Spleen (tissue), 11 donors: Measurements from ENCODE around the gene MARK2. TPM values are rescaled to one million over a fixed set of nuclear protein-coding genes. Genes with fewer than 3 reads are reported as not detected.

ENCODE experiments used
- DNase-seq: peaks from one replicate; pipeline ENCODE4 v3.0.0-alpha.2; 2020
- H3K27ac ChIP-seq, 8 donors: fragments of 200-600 bp; sonication (generic) in 7 of 8; 1 replicate in 4 of 8; 2 replicates in 4 of 8; pipeline versions ENCODE4 v1.5.0 to v1.8.0; 2016 to 2021; ENCODE audit warnings: inconsistent platforms in 4 of 8, mild to moderate bottlenecking in 4 of 8, moderate library complexity in 1 of 8
- H3K27me3 ChIP-seq, 7 donors: fragments of 200-600 bp; sonication (generic) in 6 of 7; replicated peaks in 1 of 7; 1 replicate in 4 of 7; 2 replicates in 3 of 7; pipeline versions ENCODE4 v1.5.0 to v1.8.0; 2016 to 2021; ENCODE audit warnings: inconsistent platforms in 3 of 7, mild to moderate bottlenecking in 1 of 7
- H3K36me3 ChIP-seq, 6 donors: fragments of 200-600 bp; sonication (generic) in 5 of 6; 1 replicate in 4 of 6; 2 replicates in 2 of 6; pipeline versions ENCODE4 v1.5.0 to v1.8.0; 2016 to 2021; ENCODE audit warnings: inconsistent platforms in 2 of 6
- H3K4me1 ChIP-seq, 6 donors: fragments of 200-600 bp; sonication (generic) in 5 of 6; 1 replicate in 3 of 6; 2 replicates in 3 of 6; pipeline versions ENCODE4 v1.5.0 to v1.8.0; 2016 to 2021; ENCODE audit warnings: inconsistent platforms in 3 of 6
- H3K4me3 ChIP-seq, 8 donors: fragments of 200-600 bp; sonication (generic) in 7 of 8; 1 replicate in 4 of 8; 2 replicates in 4 of 8; pipeline versions ENCODE4 v1.5.0 to v1.8.0; 2016 to 2021; ENCODE audit warnings: inconsistent platforms in 4 of 8, mild to moderate bottlenecking in 4 of 8, moderate library complexity in 2 of 8
- H3K9me3 ChIP-seq, 8 donors: fragments of 200-600 bp; sonication (generic) in 7 of 8; 1 replicate in 4 of 8; 2 replicates in 4 of 8; pipeline versions ENCODE4 v1.5.0 to v1.8.0; 2016 to 2021; ENCODE audit warnings: inconsistent platforms in 4 of 8
- CTCF ChIP-seq, 11 experiments: fragments of 200-600 bp in 7 of 11; fragments of 450-650 bp in 4 of 11; sonication (generic) in 4 of 11; IDR thresholded peaks in 8 of 11; conservative IDR thresholded peaks in 3 of 11; 1 replicate in 7 of 11; 2 replicates in 4 of 11; pipeline versions ENCODE4 v1.4.0 to v1.8.0; 2016 to 2021; ENCODE audit warnings: antibody characterized with exemption in 11 of 11, inconsistent platforms in 4 of 11, mild to moderate bottlenecking in 1 of 11
- POLR2A ChIP-seq, 3 donors: fragments of 450-650 bp; IDR thresholded peaks; one replicate each; pipeline ENCODE4 v1.5.1; 2017; ENCODE audit warnings: antibody characterized with exemption in 3 of 3, mild to moderate bottlenecking in 1 of 3
- POLR2AphosphoS5 ChIP-seq, 3 donors: sonication (generic); formaldehyde crosslinking; IDR thresholded peaks; one replicate each; pipeline ENCODE4 v1.5.1; 2017; ENCODE audit warnings: antibody characterized with exemption in 3 of 3
- WGBS, 5 donors: extraction: QIAGEN DNeasy Blood & Tissue Kit in 3 of 5; methylation state at CpG; one replicate each; pipeline versions ENCODE4 v1.1.5 to v1.1.7; 2013 to 2018; 5-methylcytosine and 5-hydroxymethylcytosine counted together
- intact Hi-C: fragments of 100-400 bp; cut with DNase I; formaldehyde crosslinking; loops from one replicate; pipeline ENCODE4 v1.15.0; 2023; ENCODE audit warnings: low total_unique reads
- polyA plus RNA-seq, 3 donors: library from polyadenylated mRNA; stranded (reverse); fragments of 200-250 nt; gene quantifications; one replicate each; pipeline ENCODE4 v1.2.1, GENCODE V29; 2013
- total RNA-seq, 7 donors: library from RNA; depleted of rRNA in 3 of 7; stranded (reverse); fragments of >200 nt in 3 of 7; fragmentation: NEBNext Ultra II Directional in 4 of 7; extraction: Animal tissue kit (Norgen Biotek cat#: 25700) in 4 of 7; gene quantifications; one replicate each; pipeline versions ENCODE4 v1.1.0 to v1.2.1, GENCODE V29; 2016 to 2021
- donor health status: healthy with polysubstance abuse.
- donor health status: DM: no; HTN: no; CAD: no; lungs with moderate emphysema.
- donor health status: DM: no; HTN: no; CAD: no.
- donor health status: Bipolar disorder and iron deficiency.
- donor health status: healthy.
- donor health status: DM: no; HTN: no; CAD: no.
- donor health status: DM: yes; HTN: yes; CAD: no.

MARK2 gene
- total and polyA plus RNA-seq, 10 donors: 6.9 to 67.3 (median 45.3) TPM

- no peak for TF ChIP-seq CTCF (IDR thresholded peaks at IDR 0.05 in 8 of 11, conservative IDR thresholded peaks at IDR 0.05 in 3 of 11)
- no peak for TF ChIP-seq POLR2A (IDR thresholded peaks at IDR 0.05)
- TF ChIP-seq POLR2AphosphoS5 (IDR thresholded peaks at IDR 0.05): no peak
- intact Hi-C loops: loop anchor here (5.0 kb wide), 1 partner anchor 35 kb away; no protein-coding TSS in a partner anchor
- no peak overlapping the region for H3K4me3 ChIP-seq
- H3K4me1 ChIP-seq: peaks cover 15 to 96% (median 71%) of the 10 kb centered on the region in 6 donors
- no peaks in the 10 kb centered on the region for H3K27me3 ChIP-seq
- no peak overlapping the region for H3K27ac ChIP-seq
- H3K9me3 ChIP-seq: no peaks in the 10 kb centered on the region
- peaks cover 0 to 45% (median 8%) of the 10 kb centered on the region in 6 donors for H3K36me3 ChIP-seq
- DNase-seq: no peak
- 91 to 96% (median 94%) methylated on average over 6 of the region's 6 CpGs for WGBS, 5 donors
These were observed 38.8 kb downstream of the MARK2 start for GRCh38 chr11:63877658-63878241.

- no peak overlapping the region for H3K4me3 ChIP-seq
- DNase-seq: no peak
- TF ChIP-seq CTCF (IDR thresholded peaks at IDR 0.05 in 8 of 11, conservative IDR thresholded peaks at IDR 0.05 in 3 of 11): no peak
- no peak for TF ChIP-seq POLR2AphosphoS5 (IDR thresholded peaks at IDR 0.05)
- no peak for TF ChIP-seq POLR2A (IDR thresholded peaks at IDR 0.05)
- WGBS, 5 donors: 49 to 63% (median 53%) methylated on average over 2 of the region's 2 CpGs
- H3K4me1 ChIP-seq: peaks cover 11 to 96% (median 67%) of the 10 kb centered on the region in 6 donors
- H3K27ac ChIP-seq: peak overlapping the region in 2 of 8 donors; percentile 2 to 36
- no peaks in the 10 kb centered on the region for H3K9me3 ChIP-seq
- intact Hi-C loops: loop anchor here (5.0 kb wide), 1 partner anchor 37 kb away; no protein-coding TSS in a partner anchor
- H3K27me3 ChIP-seq: no peaks in the 10 kb centered on the region
- peaks cover 0 to 36% (median 7%) of the 10 kb centered on the region in 6 donors for H3K36me3 ChIP-seq
These were observed 40.9 kb downstream of the MARK2 start for GRCh38 chr11:63879598-63880402.

GRCh38 chr11:63880403-63880790, 41.5 kb downstream of the MARK2 start:
- H3K4me1 ChIP-seq: peaks cover 11 to 96% (median 64%) of the 10 kb centered on the region in 6 donors

More at GRCh38 chr11:63880403-63880790, 41.5 kb downstream of the MARK2 start:
- no peaks in the 10 kb centered on the region for H3K9me3 ChIP-seq
- TF ChIP-seq CTCF (IDR thresholded peaks at IDR 0.05 in 8 of 11, conservative IDR thresholded peaks at IDR 0.05 in 3 of 11) (no peak), POLR2A (IDR thresholded peaks at IDR 0.05) (no peak), POLR2AphosphoS5 (IDR thresholded peaks at IDR 0.05) (no peak)
- H3K27ac ChIP-seq: peak overlapping the region in 2 of 8 donors; percentile 2 to 36
- intact Hi-C loops: no loop called here
- no peaks in the 10 kb centered on the region for H3K27me3 ChIP-seq
- H3K4me3 ChIP-seq: no peak overlapping the region
- H3K36me3 ChIP-seq: peaks cover 0 to 33% (median 7%) of the 10 kb centered on the region in 6 donors
- DNase-seq: no peak
- 49 to 54% (median 51%) methylated on average over 3 of the region's 3 CpGs for WGBS, 5 donors
